DOHH2 (cell line): ENCODE results near the gene PCDHGB5.

Source experiments
- H3F3A ChIP-seq: fragments of 200-600 bp; sonication (generic), shearing (Covaris generic); 2 replicates; pipeline ENCODE4 v1.6.0; 2016; ENCODE audit warnings: antibody characterized with exemption, mild to moderate bottlenecking; ENCODE audit not compliant: control insufficient read depth, insufficient read depth
- H3K27ac ChIP-seq: fragments of 200-600 bp; sonication (generic); 2 replicates; pipeline ENCODE4 v1.5.1; 2014; ENCODE audit warnings: low read depth, mild to moderate bottlenecking, low read length, moderate library complexity
- H3K27me3 ChIP-seq: fragments of 200-600 bp; sonication (generic); 2 replicates; pipeline ENCODE4 v1.6.1; 2014; ENCODE audit warnings: mild to moderate bottlenecking, low read length, mixed read lengths; ENCODE audit not compliant: control insufficient read depth
- H3K36me3 ChIP-seq: fragments of 200-600 bp; sonication (generic); 2 replicates; pipeline ENCODE4 v1.6.1; 2014; ENCODE audit warnings: mild to moderate bottlenecking, low read length, moderate library complexity, mixed read lengths; ENCODE audit not compliant: control insufficient read depth
- H3K4me1 ChIP-seq: fragments of 200-600 bp; sonication (generic); 2 replicates; pipeline ENCODE4 v1.6.1; 2014; ENCODE audit warnings: mild to moderate bottlenecking, low read length, mixed read lengths; ENCODE audit not compliant: control insufficient read depth
- H3K4me2 ChIP-seq: fragments of 200-600 bp; sonication (generic); 2 replicates; pipeline ENCODE4 v1.6.0; 2014; ENCODE audit warnings: mild to moderate bottlenecking, low read length, moderate library complexity
- H3K4me3 ChIP-seq: fragments of 200-600 bp; sonication (generic); 2 replicates; pipeline ENCODE4 v1.5.1; 2014; ENCODE audit warnings: mild to moderate bottlenecking, low read length, mixed read lengths
- H3K79me2 ChIP-seq: fragments of 200-600 bp; sonication (generic); 2 replicates; pipeline ENCODE4 v1.6.1; 2014; ENCODE audit warnings: mild to moderate bottlenecking, low read length, mixed read lengths; ENCODE audit not compliant: control insufficient read depth
- H3K9me2 ChIP-seq: fragments of 200-600 bp; sonication (generic); replicated peaks from 2 replicates; pipeline ENCODE4 v1.6.1; 2014; ENCODE audit warnings: mild to moderate bottlenecking, low read length, mixed read lengths; ENCODE audit not compliant: control insufficient read depth
- H3K9me3 ChIP-seq: fragments of 200-600 bp; sonication (generic); 2 replicates; pipeline ENCODE4 v1.6.1; 2014; ENCODE audit warnings: antibody characterized with exemption, low read length, mixed read lengths; ENCODE audit not compliant: control insufficient read depth, insufficient read depth
- H4K20me1 ChIP-seq: fragments of 200-600 bp; sonication (generic); 2 replicates; pipeline ENCODE4 v1.6.0; 2014; ENCODE audit warnings: low read depth, mild to moderate bottlenecking, antibody characterized with exemption, low read length, moderate library complexity; ENCODE audit not compliant: control insufficient read depth, insufficient read depth
- CTCF ChIP-seq: fragments of 200-600 bp; sonication (generic); IDR thresholded peaks from one replicate; pipeline ENCODE4 v1.5.1; 2014; ENCODE audit warnings: antibody characterized with exemption, mild to moderate bottlenecking, low read depth, low read length; ENCODE audit not compliant: poor library complexity, severe bottlenecking
- EZH2phosphoT487 ChIP-seq: fragments of 200-600 bp; sonication (generic); IDR thresholded peaks from 2 replicates; pipeline ENCODE4 v1.6.1; 2017; ENCODE audit warnings: borderline replicate concordance, mild to moderate bottlenecking, antibody characterized with exemption, low read length, moderate library complexity, mixed read lengths

The PCDHGB5 gene

GRCh38 chr5:141409598-141410306 lies 12.0 kb downstream of the PCDHGB5 start:
- Histone ChIP-seq H3K79me2 (no peaks in the 10 kb centered on the region), H3F3A (no peaks in the 10 kb centered on the region), H3K9me3 (peaks cover 14% of the 10 kb centered on the region; the same call in 1 of the 2 replicates), H3K4me1 (no peaks in the 10 kb centered on the region), H3K36me3 (peaks cover 21% of the 10 kb centered on the region), H3K4me3 (no peak overlapping the region), H3K27ac (no peak overlapping the region), H3K4me2 (no peak overlapping the region), H4K20me1 (no peaks in the 10 kb centered on the region), H3K9me2 (no peaks in the 10 kb centered on the region), H3K27me3 (no peaks in the 10 kb centered on the region)
- no peak for TF ChIP-seq CTCF
- no peak for TF ChIP-seq EZH2phosphoT487

- H3K4me2 ChIP-seq, result no peak overlapping the region
- no peak overlapping the region for H3K4me3 ChIP-seq
- H4K20me1 ChIP-seq, result no peaks in the 10 kb centered on the region
- no peak overlapping the region for H3K27ac ChIP-seq
- no peaks in the 10 kb centered on the region for H3K79me2 ChIP-seq
- no peaks in the 10 kb centered on the region for H3K9me2 ChIP-seq
- peaks cover 18% of the 10 kb centered on the region for H3K36me3 ChIP-seq
- H3K4me1 ChIP-seq, result no peaks in the 10 kb centered on the region
- no peaks in the 10 kb centered on the region for H3K27me3 ChIP-seq
- H3K9me3 ChIP-seq, result peaks cover 14% of the 10 kb centered on the region; the same call in 1 of the 2 replicates
- H3F3A ChIP-seq, result no peaks in the 10 kb centered on the region
- TF ChIP-seq EZH2phosphoT487, result no peak
- no peak for TF ChIP-seq CTCF
Measured at GRCh38 chr5:141411575-141411974, 13.8 kb downstream of the PCDHGB5 start.

GRCh38 chr5:141412854-141413539 lies 15.2 kb downstream of the PCDHGB5 start, which contains the start of gene PCDHGA10:
TSS of gene PCDHGA10 (plus strand) at chr5:141412987. CDS start at chr5:141413176, 189 bp downstream.
- no peaks in the 10 kb centered on the region for H4K20me1 ChIP-seq
- H3K79me2 ChIP-seq, result no peaks in the 10 kb centered on the region
- H3K4me2 ChIP-seq, result no peak within 1 kb of the TSS
- TF ChIP-seq EZH2phosphoT487, result no peak
- peak; percentile 28 for TF ChIP-seq CTCF
- H3K9me3 ChIP-seq, result peaks cover 18% of the 10 kb centered on the region; the same call in 1 of the 2 replicates
- H3F3A ChIP-seq, result no peaks in the 10 kb centered on the region
- no peaks in the 10 kb centered on the region for H3K4me1 ChIP-seq
- H3K36me3 ChIP-seq, result peaks cover 15% of the 10 kb centered on the region
- H3K4me3 ChIP-seq, result no peak within 1 kb of the TSS
- H3K9me2 ChIP-seq, result no peaks in the 10 kb centered on the region
- no peak within 1 kb of the TSS for H3K27ac ChIP-seq
- no peaks in the 10 kb centered on the region for H3K27me3 ChIP-seq
